ENCODE results near the gene CRYGB.

CRYGB gene

DNA sequence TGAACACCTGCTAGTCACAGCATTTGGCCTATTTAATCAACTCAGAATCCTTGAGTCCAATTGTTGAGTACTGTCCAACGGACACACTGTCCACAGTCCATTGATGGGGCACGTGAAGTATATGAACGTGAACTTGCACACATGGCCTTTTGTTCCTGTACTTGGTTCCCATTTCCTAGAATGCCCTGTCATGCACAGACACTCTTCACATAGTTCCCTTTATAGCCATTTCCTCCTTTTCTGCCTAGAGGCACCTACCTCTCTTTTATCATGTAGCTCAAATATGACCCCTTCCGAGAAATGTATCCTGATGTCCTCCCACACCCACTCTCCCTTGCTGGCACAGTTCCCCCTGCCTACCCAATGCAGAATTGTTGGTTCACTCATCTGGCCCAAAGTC is 26.2 kb upstream of the CRYGB start:
- H3K4me3 ChIP-seq (ENCODE audit: severe bottlenecking), result no peak overlapping the region
- H3K27ac ChIP-seq (ENCODE audit: poor library complexity, severe bottlenecking), result no peak overlapping the region
- no peaks in the 10 kb centered on the region for H3K4me1 ChIP-seq (ENCODE audit: insufficient read depth, poor library complexity, severe bottlenecking)
- no peak for DNase-seq (ENCODE audit: low spot score)
- H3K9me3 ChIP-seq (ENCODE audit: severe bottlenecking), result no peaks in the 10 kb centered on the region
- TF ChIP-seq, protein P1, sequence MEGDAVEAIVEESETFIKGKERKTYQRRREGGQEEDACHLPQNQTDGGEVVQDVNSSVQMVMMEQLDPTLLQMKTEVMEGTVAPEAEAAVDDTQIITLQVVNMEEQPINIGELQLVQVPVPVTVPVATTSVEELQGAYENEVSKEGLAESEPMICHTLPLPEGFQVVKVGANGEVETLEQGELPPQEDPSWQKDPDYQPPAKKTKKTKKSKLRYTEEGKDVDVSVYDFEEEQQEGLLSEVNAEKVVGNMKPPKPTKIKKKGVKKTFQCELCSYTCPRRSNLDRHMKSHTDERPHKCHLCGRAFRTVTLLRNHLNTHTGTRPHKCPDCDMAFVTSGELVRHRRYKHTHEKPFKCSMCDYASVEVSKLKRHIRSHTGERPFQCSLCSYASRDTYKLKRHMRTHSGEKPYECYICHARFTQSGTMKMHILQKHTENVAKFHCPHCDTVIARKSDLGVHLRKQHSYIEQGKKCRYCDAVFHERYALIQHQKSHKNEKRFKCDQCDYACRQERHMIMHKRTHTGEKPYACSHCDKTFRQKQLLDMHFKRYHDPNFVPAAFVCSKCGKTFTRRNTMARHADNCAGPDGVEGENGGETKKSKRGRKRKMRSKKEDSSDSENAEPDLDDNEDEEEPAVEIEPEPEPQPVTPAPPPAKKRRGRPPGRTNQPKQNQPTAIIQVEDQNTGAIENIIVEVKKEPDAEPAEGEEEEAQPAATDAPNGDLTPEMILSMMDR (IDR thresholded peaks at IDR 0.05; ENCODE audit: poor library complexity, severe bottlenecking), result no peak
- H3K36me3 ChIP-seq (ENCODE audit: low read depth), result no peaks in the 10 kb centered on the region
- H3K27me3 ChIP-seq (ENCODE audit: insufficient read depth, poor library complexity, severe bottlenecking), result no peaks in the 10 kb centered on the region
- ATAC-seq (ENCODE audit: low read depth), result no peak

DNA sequence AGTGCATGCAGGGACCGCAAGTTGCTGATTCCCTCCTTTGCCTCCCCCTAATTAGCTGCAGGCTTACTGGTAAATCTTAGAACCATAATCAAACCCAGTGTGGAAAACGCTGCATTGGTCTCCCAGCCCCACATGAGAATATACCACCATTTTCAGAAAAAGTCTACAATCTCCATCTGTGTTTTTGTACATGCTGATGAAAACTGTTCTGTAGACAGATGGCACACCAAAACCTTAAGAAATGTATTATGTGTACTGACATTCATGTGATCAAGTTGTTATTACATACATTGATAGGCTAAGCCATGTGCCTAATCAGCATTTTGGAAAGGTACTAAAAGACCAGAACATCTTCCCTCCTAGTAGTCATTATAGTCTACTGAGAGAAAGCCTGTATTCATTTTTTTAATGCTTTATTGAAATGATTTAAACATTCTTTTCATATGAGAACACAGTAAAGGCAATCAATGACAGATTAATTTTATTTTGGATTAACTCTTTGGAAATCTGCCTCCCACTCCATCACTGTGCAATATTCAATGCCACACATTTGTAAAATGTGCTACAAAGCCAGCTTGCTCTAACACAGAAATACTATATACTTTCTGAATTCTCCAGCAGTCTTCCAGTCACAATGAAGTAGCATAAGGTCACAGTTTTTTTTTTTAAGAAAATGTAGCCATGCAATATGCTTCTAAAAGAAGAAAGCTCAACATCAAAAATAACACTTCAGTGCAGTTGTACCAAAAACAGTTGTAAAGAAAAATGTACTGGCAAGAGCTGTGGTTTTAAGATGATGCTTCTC is 19.2 kb upstream of the CRYGB start:
- TF ChIP-seq, protein P1 (IDR thresholded peaks at IDR 0.05; ENCODE audit: poor library complexity, severe bottlenecking), result no peak
- Histone ChIP-seq H3K27me3 (ENCODE audit: insufficient read depth, poor library complexity, severe bottlenecking) (no peaks in the 10 kb centered on the region), H3K9me3 (ENCODE audit: severe bottlenecking) (no peaks in the 10 kb centered on the region), H3K4me1 (ENCODE audit: insufficient read depth, poor library complexity, severe bottlenecking) (no peaks in the 10 kb centered on the region), H3K36me3 (ENCODE audit: low read depth) (no peaks in the 10 kb centered on the region), H3K4me3 (ENCODE audit: severe bottlenecking) (no peak overlapping the region), H3K27ac (ENCODE audit: poor library complexity, severe bottlenecking) (no peak overlapping the region)
- ATAC-seq (ENCODE audit: low read depth), result no peak
- no peak for DNase-seq (ENCODE audit: low spot score)

DNA sequence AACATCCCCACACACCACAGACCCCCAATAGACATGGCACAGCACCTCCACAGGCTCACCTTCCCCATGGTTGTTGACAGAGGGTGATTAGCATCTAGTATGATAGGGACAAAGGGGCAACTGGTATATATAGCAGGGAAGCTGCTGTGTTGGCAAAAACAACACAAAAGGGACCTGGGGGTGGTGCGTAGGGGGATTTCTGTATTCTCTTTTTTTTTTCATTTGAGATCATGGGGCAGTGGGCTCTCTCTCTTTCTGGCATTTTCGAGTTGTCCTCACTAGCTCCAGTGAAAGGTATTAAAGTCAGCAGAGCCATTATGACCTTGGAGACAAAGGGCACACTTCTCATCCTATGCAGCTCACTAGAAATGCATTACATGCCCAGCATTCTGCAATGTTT is 17.5 kb upstream of the CRYGB start, which contains the start of gene CRYGA:
CRYGA (minus strand) TSS at position 101 of the 400 bp plus-strand sequence; CDS start at position 68, 33 bp downstream.
- Histone ChIP-seq H3K36me3 (ENCODE audit: low read depth) (no peaks in the 10 kb centered on the region), H3K27me3 (ENCODE audit: insufficient read depth, poor library complexity, severe bottlenecking) (no peaks in the 10 kb centered on the region), H3K4me3 (ENCODE audit: severe bottlenecking) (no peak within 1 kb of the TSS), H3K4me1 (ENCODE audit: insufficient read depth, poor library complexity, severe bottlenecking) (no peaks in the 10 kb centered on the region), H3K27ac (ENCODE audit: poor library complexity, severe bottlenecking) (no peak within 1 kb of the TSS), H3K9me3 (ENCODE audit: severe bottlenecking) (no peaks in the 10 kb centered on the region)
- DNase-seq (ENCODE audit: low spot score) (no peak), ATAC-seq (ENCODE audit: low read depth) (no peak)
- TF ChIP-seq, protein P1 (IDR thresholded peaks at IDR 0.05; ENCODE audit: poor library complexity, severe bottlenecking), result no peak

DNA sequence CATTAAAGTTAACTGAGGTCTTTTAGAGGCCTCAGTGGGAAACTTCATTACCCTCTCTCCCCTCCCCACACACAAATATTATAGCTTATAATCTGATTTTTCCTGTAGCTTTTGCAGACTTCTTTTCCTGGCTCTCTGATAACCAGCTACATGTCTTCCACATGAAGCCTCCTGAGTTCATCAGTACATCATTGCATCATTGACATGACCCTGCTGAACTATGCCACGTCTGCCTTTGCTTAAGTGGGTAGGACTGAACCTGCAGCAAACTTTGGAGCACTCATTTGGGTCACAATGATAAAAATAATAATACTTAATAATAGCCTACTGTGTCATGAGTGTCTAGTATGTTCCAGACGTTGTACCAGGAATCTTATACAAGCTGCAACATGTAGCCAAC is 10.5 kb upstream of the CRYGB start:
- DNase-seq (ENCODE audit: low spot score), result no peak

More for the DNA sequence above, 10.5 kb upstream of the CRYGB start:
- Histone ChIP-seq H3K9me3 (ENCODE audit: severe bottlenecking) (no peaks in the 10 kb centered on the region), H3K27me3 (ENCODE audit: insufficient read depth, poor library complexity, severe bottlenecking) (no peaks in the 10 kb centered on the region), H3K4me3 (ENCODE audit: severe bottlenecking) (no peak overlapping the region), H3K27ac (ENCODE audit: poor library complexity, severe bottlenecking) (no peak overlapping the region), H3K36me3 (ENCODE audit: low read depth) (no peaks in the 10 kb centered on the region), H3K4me1 (ENCODE audit: insufficient read depth, poor library complexity, severe bottlenecking) (no peaks in the 10 kb centered on the region)
- no peak for ATAC-seq (ENCODE audit: low read depth)
- TF ChIP-seq, protein P1 (IDR thresholded peaks at IDR 0.05; ENCODE audit: poor library complexity, severe bottlenecking), result no peak

Data from RWPE2 (cell line).